ENCODE data around the gene JAK2. TPM values are rescaled to one million over a fixed set of nuclear protein-coding genes. Genes with fewer than 3 reads are reported as not detected.
"Not testable (repeated sequence)": the region's sequence is repeated elsewhere in the genome, so short reads cannot be mapped to it uniquely, and the experiment has no call there.

The JAK2 gene
- total RNA-seq (100 to 1,000 TPM in 1 of 2 donors, 10 to 100 TPM in 1; 77.4 to 144 TPM), polyA plus RNA-seq (10 to 100 TPM; 17.7 to 19.4 TPM)
- long read RNA-seq, donor 1, partial matches to known transcripts = 43 of 141 reads
- long read RNA-seq, donor 1, other reads (novel, unspliced or antisense) = 98 of 141 reads
- long read RNA-seq, donor 2, full-length matches to known transcripts = 11 of 51 reads
- long read RNA-seq, donor 2, partial matches to known transcripts = 9 of 51 reads
- long read RNA-seq, donor 2, other reads (novel, unspliced or antisense) = 31 of 51 reads

DNA sequence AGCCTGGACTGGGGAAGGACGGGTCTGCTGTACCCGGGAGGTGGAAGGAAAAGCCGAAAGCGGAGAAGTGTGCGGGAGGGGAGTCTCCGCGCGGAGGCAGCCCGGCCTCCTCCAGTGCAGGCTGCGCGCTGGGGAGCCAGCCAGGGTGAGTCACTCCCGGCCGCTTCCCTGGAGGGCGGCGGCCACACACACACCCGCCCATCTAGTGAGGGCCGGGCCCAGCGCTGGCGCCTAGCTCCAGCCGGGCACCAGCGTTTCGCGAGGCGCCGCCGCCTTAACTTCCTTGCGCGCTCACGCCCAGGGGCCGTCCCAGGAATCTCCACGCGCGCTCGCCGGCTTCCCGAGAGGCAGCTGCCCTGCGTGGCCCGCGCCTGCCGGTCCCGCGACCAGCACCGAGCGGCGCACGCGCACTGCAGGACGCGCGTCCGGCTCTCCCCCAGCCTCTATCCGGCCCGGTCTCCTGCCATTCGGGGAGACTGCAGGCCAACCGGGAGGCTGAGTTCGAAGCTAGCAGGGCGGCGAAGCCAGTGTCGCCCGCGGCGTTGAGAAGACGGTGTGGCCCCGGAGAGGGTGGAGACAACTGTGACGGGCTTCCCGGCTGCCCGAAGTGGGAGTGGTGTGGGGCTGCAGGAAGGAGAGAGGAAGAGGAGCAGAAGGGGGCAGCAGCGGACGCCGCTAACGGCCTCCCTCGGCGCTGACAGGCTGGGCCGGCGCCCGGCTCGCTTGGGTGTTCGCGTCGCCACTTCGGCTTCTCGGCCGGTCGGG is at the start of gene JAK2:
Gene JAK2, plus strand, starts transcription at position 652 of the 765 bp plus-strand sequence. CDS start 36,716 bp downstream, outside the sequence.
- Histone ChIP-seq H3K4me3 (ENCODE audit: low read length in 2 of 2) (peak within 1 kb of the TSS; percentile 77 to 98), H3K27ac (ENCODE audit: low read depth in 1 of 2, low read length in 2 of 2) (peak within 1 kb of the TSS; percentile 71 to 90), H3K9me3 (ENCODE audit: control insufficient read depth, low read length) (no peaks in the 10 kb centered on the region), H3K4me1 (ENCODE audit: control insufficient read depth in 1 of 2, insufficient read depth in 2 of 2, low read length in 2 of 2) (peaks cover 0 to 2% of the 10 kb centered on the region in 2 donors), H3K36me3 (ENCODE audit: control insufficient read depth in 1 of 2, insufficient read depth in 2 of 2, low read length in 1 of 2) (no peaks in the 10 kb centered on the region), H3K27me3 (ENCODE audit: control insufficient read depth in 1 of 2, insufficient read depth in 2 of 2, low read length in 1 of 2) (no peaks in the 10 kb centered on the region)
- WGBS, 2 donors = 0 to 1% methylated on average over 60 to 84 of the region's 84 CpGs
- DNase-seq (peak; percentile 96 to 97), ATAC-seq (ENCODE audit: low FRiP score) (peak; percentile 97)
- intact Hi-C loops (cut with DNase I) = loop anchor here (5.0 kb wide), 2 partner anchors 43 to 78 kb away; no protein-coding TSS in a partner anchor

- Histone ChIP-seq H3K4me1 (ENCODE audit: control insufficient read depth in 1 of 2, insufficient read depth in 2 of 2, low read length in 2 of 2) (peaks cover 10 to 17% of the 10 kb centered on the region in 2 donors), H3K36me3 (ENCODE audit: control insufficient read depth in 1 of 2, insufficient read depth in 2 of 2, low read length in 1 of 2) (no peaks in the 10 kb centered on the region), H3K27me3 (ENCODE audit: control insufficient read depth in 1 of 2, insufficient read depth in 2 of 2, low read length in 1 of 2) (no peaks in the 10 kb centered on the region), H3K27ac (ENCODE audit: low read depth in 1 of 2, low read length in 2 of 2) (no peak overlapping the region), H3K9me3 (ENCODE audit: control insufficient read depth, low read length) (no peaks in the 10 kb centered on the region), H3K4me3 (ENCODE audit: low read length in 2 of 2) (no peak overlapping the region)
- intact Hi-C loops (cut with DNase I) = loop anchor here in 1 of 2 donors (5.0 kb wide), 1 partner anchor 34 kb away; no protein-coding TSS in a partner anchor
- no peak for ATAC-seq (ENCODE audit: low FRiP score)
- DNase-seq = no peak
- WGBS, 2 donors = 58 to 78% methylated on average over 3 of the region's 3 CpGs
These were observed 48.8 kb upstream of the JAK2 start for GRCh38 chr9:4936277-4936676.

- no peak overlapping the region for H3K4me3 ChIP-seq (ENCODE audit: low read length in 2 of 2)
- H3K4me1 ChIP-seq (ENCODE audit: control insufficient read depth in 1 of 2, insufficient read depth in 2 of 2, low read length in 2 of 2) = peaks cover 10 to 17% of the 10 kb centered on the region in 2 donors
- no peaks in the 10 kb centered on the region for H3K9me3 ChIP-seq (ENCODE audit: control insufficient read depth, low read length)
- ATAC-seq (ENCODE audit: low FRiP score) = no peak
- H3K36me3 ChIP-seq (ENCODE audit: control insufficient read depth in 1 of 2, insufficient read depth in 2 of 2, low read length in 1 of 2) = no peaks in the 10 kb centered on the region
- no peak overlapping the region for H3K27ac ChIP-seq (ENCODE audit: low read depth in 1 of 2, low read length in 2 of 2)
- H3K27me3 ChIP-seq (ENCODE audit: control insufficient read depth in 1 of 2, insufficient read depth in 2 of 2, low read length in 1 of 2) = no peaks in the 10 kb centered on the region
- WGBS, 2 donors = 98 to 100% methylated on average over 1 of the region's 1 CpG
- intact Hi-C loops (cut with DNase I) = loop anchor here in 1 of 2 donors (5.0 kb wide), 1 partner anchor 35 kb away; no protein-coding TSS in a partner anchor
- no peak for DNase-seq
These were observed 48.2 kb upstream of the JAK2 start for GRCh38 chr9:4936823-4937222.

DNA sequence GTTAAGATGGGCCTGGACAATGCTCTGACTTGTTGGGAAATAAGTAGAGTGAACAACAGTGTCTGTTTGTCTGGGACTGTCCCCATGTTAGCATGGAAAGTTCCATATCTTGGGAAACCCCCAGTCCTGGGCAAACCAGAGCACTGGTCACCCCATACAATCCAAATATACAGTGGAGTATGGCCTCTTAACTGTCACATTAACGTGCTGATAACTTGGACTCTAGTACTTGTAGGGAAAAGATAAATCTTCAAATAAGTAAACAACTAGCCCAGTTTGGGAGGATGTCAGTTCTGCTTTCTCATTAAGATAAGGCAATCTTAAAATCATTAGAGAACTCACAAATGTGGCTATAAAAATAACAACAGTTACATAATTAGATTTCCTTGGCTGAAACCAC is 47.6 kb upstream of the JAK2 start:
- H3K27ac ChIP-seq (ENCODE audit: low read depth in 1 of 2, low read length in 2 of 2) = no peak overlapping the region
- intact Hi-C loops (cut with DNase I) = loop anchor here in 1 of 2 donors (5.0 kb wide), 1 partner anchor 35 kb away; no protein-coding TSS in a partner anchor
- H3K27me3 ChIP-seq (ENCODE audit: control insufficient read depth in 1 of 2, insufficient read depth in 2 of 2, low read length in 1 of 2) = no peaks in the 10 kb centered on the region
- no peak for DNase-seq
- peaks cover 10 to 17% of the 10 kb centered on the region in 2 donors for H3K4me1 ChIP-seq (ENCODE audit: control insufficient read depth in 1 of 2, insufficient read depth in 2 of 2, low read length in 2 of 2)
- WGBS, 2 donors = 0 to 10% methylated on average over 1 of the region's 1 CpG
- H3K9me3 ChIP-seq (ENCODE audit: control insufficient read depth, low read length) = no peaks in the 10 kb centered on the region
- H3K4me3 ChIP-seq (ENCODE audit: low read length in 2 of 2) = no peak overlapping the region
- ATAC-seq (ENCODE audit: low FRiP score) = no peak
- no peaks in the 10 kb centered on the region for H3K36me3 ChIP-seq (ENCODE audit: control insufficient read depth in 1 of 2, insufficient read depth in 2 of 2, low read length in 1 of 2)

DNA sequence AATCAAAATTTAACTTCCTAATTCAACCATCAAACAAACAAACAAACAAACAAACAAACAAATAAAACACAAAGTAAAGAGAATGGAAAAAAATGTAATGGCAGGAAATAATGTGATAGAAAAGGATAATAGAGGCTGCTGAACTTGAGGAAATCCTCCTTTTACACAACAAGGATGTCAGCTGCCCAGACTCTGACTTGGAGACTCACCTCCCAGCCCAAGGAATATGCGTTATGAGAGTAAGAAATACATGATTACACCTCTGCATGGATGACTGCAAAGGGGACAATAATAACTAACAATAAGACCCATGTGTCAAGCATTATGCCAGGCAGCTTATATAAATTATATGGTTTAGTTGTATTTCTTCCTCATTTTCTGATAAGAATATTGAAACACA is 46.6 kb upstream of the JAK2 start:
- 92 to 100% methylated on average over 1 of the region's 1 CpG for WGBS, 2 donors
- no peak for ATAC-seq (ENCODE audit: low FRiP score)
- H3K27ac ChIP-seq (ENCODE audit: low read depth in 1 of 2, low read length in 2 of 2) = peak overlapping the region in 1 of 2 donors; percentile 76
- no peaks in the 10 kb centered on the region for H3K9me3 ChIP-seq (ENCODE audit: control insufficient read depth, low read length)
- intact Hi-C loops (cut with DNase I) = loop anchor here in 1 of 2 donors (5.0 kb wide), 1 partner anchor 36 kb away; no protein-coding TSS in a partner anchor
- H3K4me1 ChIP-seq (ENCODE audit: control insufficient read depth in 1 of 2, insufficient read depth in 2 of 2, low read length in 2 of 2) = peaks cover 7 to 21% of the 10 kb centered on the region in 2 donors
- no peaks in the 10 kb centered on the region for H3K27me3 ChIP-seq (ENCODE audit: control insufficient read depth in 1 of 2, insufficient read depth in 2 of 2, low read length in 1 of 2)
- no peak for DNase-seq
- H3K36me3 ChIP-seq (ENCODE audit: control insufficient read depth in 1 of 2, insufficient read depth in 2 of 2, low read length in 1 of 2) = no peaks in the 10 kb centered on the region
- H3K4me3 ChIP-seq (ENCODE audit: low read length in 2 of 2) = no peak overlapping the region

- DNase-seq (no peak), ATAC-seq (ENCODE audit: low FRiP score) (peak; percentile 24)
- WGBS, 2 donors = 6 to 9% methylated on average over 1 of the region's 1 CpG
- Histone ChIP-seq H3K36me3 (ENCODE audit: control insufficient read depth in 1 of 2, insufficient read depth in 2 of 2, low read length in 1 of 2) (no peaks in the 10 kb centered on the region), H3K27ac (ENCODE audit: low read depth in 1 of 2, low read length in 2 of 2) (peak overlapping the region; percentile 76 to 88), H3K4me3 (ENCODE audit: low read length in 2 of 2) (no peak overlapping the region), H3K27me3 (ENCODE audit: control insufficient read depth in 1 of 2, insufficient read depth in 2 of 2, low read length in 1 of 2) (no peaks in the 10 kb centered on the region), H3K4me1 (ENCODE audit: control insufficient read depth in 1 of 2, insufficient read depth in 2 of 2, low read length in 2 of 2) (peaks cover 7 to 21% of the 10 kb centered on the region in 2 donors), H3K9me3 (ENCODE audit: control insufficient read depth, low read length) (no peaks in the 10 kb centered on the region)
- intact Hi-C loops (cut with DNase I) = loop anchor here in 1 of 2 donors (5.0 kb wide), 1 partner anchor 37 kb away; no protein-coding TSS in a partner anchor
These were observed 45.9 kb upstream of the JAK2 start for GRCh38 chr9:4939118-4939561.

DNA sequence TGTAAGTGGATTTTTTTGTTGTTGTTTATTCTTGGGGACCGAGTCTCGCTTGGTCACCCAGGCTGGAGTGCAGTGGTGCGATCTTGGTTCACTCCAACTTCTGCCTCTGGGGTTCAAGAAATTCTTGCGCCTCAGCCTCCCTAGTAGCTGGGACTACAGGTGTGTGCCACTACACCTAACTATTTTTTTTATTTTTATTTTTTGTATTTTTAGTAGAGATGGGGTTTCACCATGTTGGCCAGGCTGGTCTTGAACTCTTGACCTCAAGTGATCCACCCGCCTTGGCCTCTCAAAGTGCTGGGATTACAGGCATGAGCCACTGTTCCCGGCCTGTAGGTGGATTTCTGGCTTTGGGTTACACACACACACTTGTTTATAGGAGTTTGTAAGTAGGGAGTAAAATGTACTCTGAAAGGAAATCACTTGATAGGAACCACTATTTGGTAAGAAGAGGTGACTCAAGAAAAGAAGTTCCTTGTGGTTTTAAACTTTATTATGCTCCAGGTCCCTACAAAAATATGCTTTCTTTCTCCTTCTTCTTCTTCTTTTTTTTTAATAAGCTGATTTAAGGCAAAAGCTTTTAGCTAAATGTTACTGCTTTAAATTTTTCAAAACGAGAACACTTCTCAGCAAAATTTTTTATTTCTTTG is 42.9 kb upstream of the JAK2 start:
- not testable (repeated sequence) for H3K4me1 ChIP-seq (ENCODE audit: control insufficient read depth in 1 of 2, insufficient read depth in 2 of 2, low read length in 2 of 2); H3K9me3 ChIP-seq (ENCODE audit: control insufficient read depth, low read length); H3K27me3 ChIP-seq (ENCODE audit: control insufficient read depth in 1 of 2, insufficient read depth in 2 of 2, low read length in 1 of 2); H3K4me3 ChIP-seq (ENCODE audit: low read length in 2 of 2); ATAC-seq (ENCODE audit: low FRiP score); H3K36me3 ChIP-seq (ENCODE audit: control insufficient read depth in 1 of 2, insufficient read depth in 2 of 2, low read length in 1 of 2); DNase-seq
- intact Hi-C loops (cut with DNase I) = loop anchor here (5.0 kb wide), 1 partner anchor 45 kb away; the partner anchor contains the start of gene JAK2 (in 2 of the 2)
- H3K27ac ChIP-seq (ENCODE audit: low read depth in 1 of 2, low read length in 2 of 2) = peak overlapping the region in 1 of 2 donors; percentile 62
- 66 to 69% methylated on average over 7 of the region's 7 CpGs for WGBS, 2 donors

- Histone ChIP-seq H3K27ac (ENCODE audit: low read depth in 1 of 2, low read length in 2 of 2) (no peak overlapping the region), H3K36me3 (ENCODE audit: control insufficient read depth in 1 of 2, insufficient read depth in 2 of 2, low read length in 1 of 2) (no peaks in the 10 kb centered on the region), H3K27me3 (ENCODE audit: control insufficient read depth in 1 of 2, insufficient read depth in 2 of 2, low read length in 1 of 2) (no peaks in the 10 kb centered on the region), H3K4me1 (ENCODE audit: control insufficient read depth in 1 of 2, insufficient read depth in 2 of 2, low read length in 2 of 2) (peaks cover 4 to 9% of the 10 kb centered on the region in 2 donors), H3K4me3 (ENCODE audit: low read length in 2 of 2) (no peak overlapping the region), H3K9me3 (ENCODE audit: control insufficient read depth, low read length) (no peaks in the 10 kb centered on the region)
- no peak for ATAC-seq (ENCODE audit: low FRiP score)
- intact Hi-C loops (cut with DNase I) = loop anchor here (5.0 kb wide), 1 partner anchor 44 kb away; the partner anchor contains the start of gene JAK2 (in 2 of the 2)
- 50 to 54% methylated on average over 4 of the region's 4 CpGs for WGBS, 2 donors
- no peak for DNase-seq
These were observed 41.7 kb upstream of the JAK2 start for GRCh38 chr9:4943346-4943745.

Data from aorta (tissue), 5 donors.